GM12878 (cell line): Measurements from ENCODE around the gene DDX20. TPM values are rescaled to one million over a fixed set of nuclear protein-coding genes. Genes with fewer than 3 reads are reported as not detected.

Source experiments
- ATAC-seq: fragments of 200-7000 bp; cut with Tn5 transposase; 3 replicates; pipeline ENCODE4 v1.9.1; 2020; ENCODE audit warnings: mild to moderate bottlenecking, moderate library complexity
- BruUV-seq: library from RNA; stranded (reverse); fragments of 400-500 nt; replicated peaks from 2 replicates; lab custom pipeline; 2021; lab: Mats Ljungman, UMichigan
- CTCF ChIA-PET: fragments of 300-600 bp; sonication (Branson Sonifier 250); formaldehyde crosslinking; extraction: SDS; loops from one replicate; lab custom pipeline; 2021; ENCODE audit warnings: inconsistent platforms; lab: Yijun Ruan, JAX
- POLR2A ChIA-PET: fragments of 350-600 bp; formaldehyde crosslinking; extraction: SDS; loops from one replicate; lab custom pipeline; 2021; ENCODE audit warnings: inconsistent platforms; lab: Charles Lee
- RAD21 ChIA-PET: fragments of 300-600 bp; sonication (Branson Sonifier 250); formaldehyde crosslinking; loops from one replicate; lab custom pipeline; 2023; ENCODE audit warnings: antibody characterized with exemption; ENCODE audit not compliant: unreplicated experiment; lab: Charles Lee
- SMC1A ChIA-PET: fragments of 300-600 bp; sonication (Branson Sonifier 250); formaldehyde crosslinking; loops from one replicate; lab custom pipeline; 2023; ENCODE audit not compliant: unreplicated experiment, uncharacterized antibody; lab: Charles Lee
- DNase-seq: peaks from one replicate; pipeline ENCODE4 v3.0.0-alpha.2; 2011; ENCODE audit warnings: low read depth, low spot score
- FAIRE-seq: peaks from 3 replicates; lab custom pipeline; 2011; peaks lifted over from hg19 to GRCh38; lab: Jason Lieb, UNC
- H2AFZ ChIP-seq: 2 replicates; pipeline ENCODE4 v1.6.0; 2011; ENCODE audit warnings: low read depth, low read length, control low read depth; ENCODE audit not compliant: control insufficient read depth
- H3K27ac ChIP-seq: 2 replicates; pipeline ENCODE4 v1.5.1; 2011; ENCODE audit warnings: control low read depth; ENCODE audit not compliant: control insufficient read depth, insufficient read depth
- H3K27me3 ChIP-seq, 2 experiments: replicated peaks in 1 of 2; 2 replicates each; pipeline versions ENCODE4 v1.6.0 to v1.6.1; 2011; ENCODE audit warnings: low read length in 1 of 2; ENCODE audit not compliant: control insufficient read depth in 2 of 2, insufficient read depth in 2 of 2
- H3K36me3 ChIP-seq, 2 experiments: 2 replicates each; pipeline ENCODE4 v1.5.1; 2011; ENCODE audit warnings: low read length in 1 of 2; ENCODE audit not compliant: control insufficient read depth in 2 of 2, insufficient read depth in 2 of 2
- H3K4me1 ChIP-seq: 2 replicates; pipeline ENCODE4 v1.6.1; 2011; ENCODE audit warnings: mild to moderate bottlenecking, low read length, moderate library complexity, mixed read lengths; ENCODE audit not compliant: control insufficient read depth, insufficient read depth
- H3K4me2 ChIP-seq: 2 replicates; pipeline ENCODE4 v1.6.0; 2011; ENCODE audit warnings: control low read depth; ENCODE audit not compliant: control insufficient read depth, insufficient read depth
- H3K4me3 ChIP-seq: fragments of 200-600 bp; sonication (generic); 2 replicates; pipeline ENCODE4 v1.5.1; 2016
- H3K79me2 ChIP-seq: 2 replicates; pipeline ENCODE4 v1.6.0; 2011; ENCODE audit warnings: low read length; ENCODE audit not compliant: control insufficient read depth, insufficient read depth
- H3K9ac ChIP-seq: 2 replicates; pipeline ENCODE4 v1.8.0; 2011; ENCODE audit warnings: low read length, control low read depth, mixed read lengths; ENCODE audit not compliant: control insufficient read depth, insufficient read depth
- H3K9me3 ChIP-seq: replicated peaks from 3 replicates; pipeline ENCODE4 v1.5.1; 2011; ENCODE audit warnings: mild to moderate bottlenecking, low read length; ENCODE audit not compliant: control insufficient read depth, insufficient read depth
- H4K20me1 ChIP-seq: 2 replicates; pipeline ENCODE4 v1.6.0; 2011; ENCODE audit not compliant: control insufficient read depth, insufficient read depth
- BHLHE40 ChIP-seq, 2 experiments: fragments of 450-650 bp in 1 of 2; IDR thresholded peaks; 2 replicates each; pipeline ENCODE4 v1.6.1; 2011 to 2017; ENCODE audit warnings: low read depth in 2 of 2, borderline replicate concordance in 1 of 2, improper control_type of control experiment in 1 of 2, low read length in 1 of 2, mild to moderate bottlenecking in 1 of 2
- E4F1 ChIP-seq: fragments of 450-650 bp; IDR thresholded peaks from 2 replicates; pipeline ENCODE4 v1.6.1; 2018; ENCODE audit warnings: borderline replicate concordance, mild to moderate bottlenecking; ENCODE audit not compliant: partially characterized antibody
- ESRRA ChIP-seq: IDR thresholded peaks from 2 replicates; pipeline ENCODE4 v1.6.1; 2012; ENCODE audit warnings: mild to moderate bottlenecking, low read length, improper control_type of control experiment
- GABPA ChIP-seq: IDR thresholded peaks from 2 replicates; pipeline ENCODE4 v1.6.1; 2014; ENCODE audit warnings: antibody characterized with exemption, low read depth, mild to moderate bottlenecking, inconsistent platforms
- JUNB ChIP-seq: IDR thresholded peaks from 2 replicates; pipeline ENCODE4 v1.6.1; 2016; ENCODE audit warnings: antibody characterized with exemption, mild to moderate bottlenecking
- KLF5 ChIP-seq: fragments of 450-650 bp; IDR thresholded peaks from 2 replicates; pipeline ENCODE4 v1.6.1; 2014; ENCODE audit warnings: mild to moderate bottlenecking; ENCODE audit not compliant: partially characterized antibody
- MEF2B ChIP-seq: fragments of 450-650 bp; IDR thresholded peaks from 2 replicates; pipeline ENCODE4 v1.6.1; 2018; ENCODE audit warnings: mild to moderate bottlenecking, moderate library complexity; ENCODE audit not compliant: partially characterized antibody, poor library complexity, severe bottlenecking
- PAX8 ChIP-seq: fragments of 450-650 bp; IDR thresholded peaks from 2 replicates; pipeline ENCODE4 v1.6.1; 2017; ENCODE audit warnings: mild to moderate bottlenecking, moderate library complexity
- PKNOX1 ChIP-seq: fragments of 450-650 bp; IDR thresholded peaks from 2 replicates; pipeline ENCODE4 v1.6.1; 2016; ENCODE audit warnings: mild to moderate bottlenecking
- RELA ChIP-seq: fragments of 450-650 bp; IDR thresholded peaks from 2 replicates; pipeline ENCODE4 v1.8.0; 2014; ENCODE audit warnings: borderline replicate concordance; ENCODE audit not compliant: partially characterized antibody
- SPI1 ChIP-seq: IDR thresholded peaks from 2 replicates; pipeline ENCODE4 v1.6.1; 2011; ENCODE audit warnings: low read depth, mild to moderate bottlenecking, low read length, moderate library complexity, borderline replicate concordance; ENCODE audit not compliant: insufficient read depth
- STAT1 ChIP-seq: fragments of 450-650 bp; conservative IDR thresholded peaks from 2 replicates; pipeline ENCODE4 v1.6.1; 2014; ENCODE audit warnings: antibody characterized with exemption, mild to moderate bottlenecking
- SUZ12 ChIP-seq: fragments of 200-600 bp; sonication (generic); IDR thresholded peaks from one replicate; pipeline ENCODE4 v1.6.1; 2018; ENCODE audit warnings: antibody characterized with exemption, mild to moderate bottlenecking; ENCODE audit not compliant: unreplicated experiment
- WRNIP1 ChIP-seq: IDR thresholded peaks from 2 replicates; pipeline ENCODE4 v1.6.1; 2011; ENCODE audit warnings: low read depth, low read length, improper control_type of control experiment, borderline replicate concordance
- ZBTB11 ChIP-seq: fragments of 450-650 bp; formaldehyde crosslinking; IDR thresholded peaks from 2 replicates; pipeline ENCODE4 v1.5.0; 2022; ENCODE audit warnings: mild to moderate bottlenecking, missing genetic modification characterization
- ZNF274 ChIP-seq: IDR thresholded peaks from one replicate; pipeline ENCODE4 v1.8.0; 2011; ENCODE audit not compliant: insufficient read length, insufficient read depth
- WGBS: methylation state at CpG from one replicate; pipeline ENCODE4 v1.1.6; 2016; ENCODE audit warnings: low lambda C conversion rate; ENCODE audit not compliant: insufficient replicate concordance, insufficient coverage; ENCODE audit errors: missing lambda C conversion rate; 5-methylcytosine and 5-hydroxymethylcytosine counted together
- in situ Hi-C: fragments of 300-500 bp; cut with MboI; formaldehyde crosslinking; loops from 9 replicates; pipeline ENCODE4 v1.14.3; 2018; ENCODE audit warnings: mixed read lengths
- intact Hi-C: fragments of 100-400 bp; cut with micrococcal nuclease; formaldehyde crosslinking; loops from one replicate; pipeline ENCODE4 v1.14.2; 2022; ENCODE audit not compliant: unreplicated experiment
- polyA plus RNA-seq, 11 experiments: library from polyadenylated mRNA; depleted of rRNA in 4 of 11; unstranded in 6 of 11; stranded (reverse) in 5 of 11; fragments of >200 nt; fragmentation: Nextera tagmentation in 4 of 11; fragmentation: Illumina TruSeq in 1 of 11; extraction: Ambion mirVana in 4 of 11; extraction: Trizol in 1 of 11; gene quantifications; 1 replicate in 1 of 11; 2 replicates in 10 of 11; pipeline versions ENCODE4 v1.2.1 to v1.2.3, GENCODE V29; 2011 to 2016; ENCODE audit warnings: inconsistent platforms in 2 of 11, missing spikeins in 2 of 11, low read depth in 1 of 11
- total RNA-seq, 4 experiments: library from RNA; depleted of rRNA in 3 of 4; stranded (reverse); fragments of >200 nt in 3 of 4; fragmentation: Illumina TruSeq in 1 of 4; extraction: Trizol in 1 of 4; gene quantifications; 2 replicates each; pipeline versions ENCODE4 v1.2.1 to v1.2.3, GENCODE V29; 2013 to 2021

Gene DDX20
- total and polyA plus RNA-seq, 10 of the 15 experiments (the other 5 are each of a cell fraction or from before 2014, with no cell fraction given) = 7.2 to 30.6 (median 25.1) TPM

DNA sequence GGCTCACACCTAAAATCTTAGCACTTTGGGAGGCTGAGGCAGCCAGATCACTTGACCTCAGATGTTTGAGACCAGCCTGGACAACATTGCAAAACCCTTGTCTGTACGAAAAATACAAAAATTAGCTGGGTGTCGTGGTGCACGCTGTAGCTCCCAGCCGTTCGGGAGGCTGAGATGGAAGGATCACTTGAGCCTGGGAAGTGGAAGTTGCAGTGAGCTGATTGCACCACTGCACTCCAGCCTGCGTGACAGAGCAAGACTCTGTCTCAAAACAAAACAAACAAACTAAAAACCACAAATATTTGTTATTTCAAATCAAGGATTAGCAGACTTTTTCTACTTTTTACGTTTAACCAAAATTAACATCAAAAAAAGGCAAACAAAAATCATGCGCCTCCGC, 47.8 kb upstream of the DDX20 start (continued):
- TF ChIP-seq ZBTB11 (CRISPR knock-in tag) (no peak), KLF5 (no peak), PKNOX1 (no peak)

GRCh38 chr1:111709986-111710385, 45.7 kb upstream of the DDX20 start:
- no peak for DNase-seq
- Histone ChIP-seq H3K4me2 (no peak overlapping the region), H3K27ac (no peak overlapping the region), H4K20me1 (no peaks in the 10 kb centered on the region), H3K27me3 (no peaks in the 10 kb centered on the region), H2AFZ (no peak overlapping the region), H3K79me2 (peaks cover 1% of the 10 kb centered on the region; the same call in 1 of the 2 replicates), H3K9me3 (no peaks in the 10 kb centered on the region), H3K36me3 (peaks cover 2 to 20% of the 10 kb centered on the region in 2 experiments), H3K4me1 (peaks cover 3% of the 10 kb centered on the region; the same call in 1 of the 2 replicates), H3K4me3 (no peak overlapping the region), H3K9ac (no peak overlapping the region)
- BruUV-seq = no TSS peak
- no peak for ATAC-seq
- FAIRE-seq = no peak
- in situ Hi-C loops = no loop called here
- intact Hi-C loops = no loop called here
- no peak for TF ChIP-seq GABPA
- no peak for TF ChIP-seq BHLHE40 (IDR thresholded peaks at IDR 0.05; ENCODE audit: borderline replicate concordance in 1 of 2, low read depth in 2 of 2, low read length in 1 of 2)
- no peak for TF ChIP-seq PAX8
- TF ChIP-seq E4F1 = no peak
- TF ChIP-seq ZNF274 = no peak
- no peak for TF ChIP-seq SUZ12
- no peak for TF ChIP-seq STAT1
- no peak for TF ChIP-seq JUNB
- no peak for TF ChIP-seq SPI1
- no peak for TF ChIP-seq WRNIP1
- TF ChIP-seq RELA = no peak
- no peak for TF ChIP-seq ESRRA
- TF ChIP-seq MEF2B = no peak
- CTCF ChIA-PET = interaction anchor here (0.7 to 2.4 kb wide), 4 partner anchors 37 to 228 kb away, joined by 3 to 22 read pairs (median 10); no protein-coding TSS in a partner anchor
- SMC1A ChIA-PET = interaction anchor here (1.5 to 8.8 kb wide), 3 partner anchors 9 to 201 kb away, joined by 3 to 90 read pairs (median 87); no protein-coding TSS in a partner anchor
- POLR2A ChIA-PET = no interaction called here
- 0% methylated on average over 1 of the region's 1 CpG for WGBS
- RAD21 ChIA-PET = interaction anchor here (1.0 to 5.7 kb wide), 2 partner anchors 202 to 228 kb away, joined by 3 to 60 read pairs; no protein-coding TSS in a partner anchor
